GM23338 (cell line): ENCODE results near the gene CSTF1. TPM values are rescaled to one million over a fixed set of nuclear protein-coding genes. Genes with fewer than 3 reads are reported as not detected.

ENCODE experiments used
- ATAC-seq: fragments of 200-7000 bp; cut with Tn5 transposase; 3 replicates; pipeline ENCODE4 v1.9.1; 2020
- DNase-seq: peaks from one replicate; pipeline ENCODE4 v3.0.0-alpha.2; 2015; ENCODE audit warnings: low spot score
- H2AFZ ChIP-seq: fragments of 200-600 bp; sonication (generic); 2 replicates; pipeline ENCODE4 v1.8.0; 2016; ENCODE audit warnings: antibody characterized with exemption, mild to moderate bottlenecking, moderate library complexity
- H3F3A ChIP-seq: fragments of 200-600 bp; sonication (generic); replicated peaks from 2 replicates; pipeline ENCODE4 v1.8.0; 2017; ENCODE audit warnings: antibody characterized with exemption, mixed run types, low read depth
- H3K27ac ChIP-seq: fragments of 200-600 bp; sonication (generic); 2 replicates; pipeline ENCODE4 v1.6.1; 2016; ENCODE audit warnings: low read depth
- H3K27me3 ChIP-seq: fragments of 200-600 bp; sonication (generic); 2 replicates; pipeline ENCODE4 v1.8.0; 2016; ENCODE audit warnings: mild to moderate bottlenecking, mixed run types, moderate library complexity; ENCODE audit not compliant: insufficient read depth
- H3K36me3 ChIP-seq: fragments of 200-600 bp; sonication (generic); 2 replicates; pipeline ENCODE4 v1.8.0; 2016; ENCODE audit warnings: mild to moderate bottlenecking; ENCODE audit not compliant: insufficient read depth
- H3K4me1 ChIP-seq: fragments of 200-600 bp; sonication (generic); 2 replicates; pipeline ENCODE4 v1.8.0; 2016; ENCODE audit warnings: mild to moderate bottlenecking, moderate library complexity; ENCODE audit not compliant: insufficient read depth
- H3K4me2 ChIP-seq: fragments of 200-600 bp; sonication (generic); 2 replicates; pipeline ENCODE4 v1.7.1; 2017; ENCODE audit warnings: mixed run types
- H3K4me3 ChIP-seq: fragments of 200-600 bp; sonication (generic); 2 replicates; pipeline ENCODE4 v1.6.1; 2016; ENCODE audit warnings: mixed run types
- H3K79me2 ChIP-seq: fragments of 200-600 bp; sonication (generic); replicated peaks from 2 replicates; pipeline ENCODE4 v1.8.0; 2017; ENCODE audit warnings: mild to moderate bottlenecking; ENCODE audit not compliant: insufficient read depth
- H3K9me2 ChIP-seq: fragments of 200-600 bp; sonication (generic); 2 replicates; pipeline ENCODE4 v1.8.0; 2017; ENCODE audit not compliant: insufficient read depth
- H4K20me1 ChIP-seq: fragments of 200-600 bp; sonication (generic); replicated peaks from 2 replicates; pipeline ENCODE4 v1.8.0; 2017; ENCODE audit warnings: mild to moderate bottlenecking; ENCODE audit not compliant: insufficient read depth
- H3K27ac Mint-ChIP-seq: 2 replicates; pipeline ENCODE4 v1.8.0; 2020; ENCODE audit warnings: inconsistent platforms, mild to moderate bottlenecking, moderate library complexity, mixed read lengths
- H3K27me3 Mint-ChIP-seq: 3 replicates; pipeline ENCODE4 v1.8.0; 2022; ENCODE audit warnings: low read depth, mild to moderate bottlenecking, moderate library complexity, mixed read lengths, inconsistent platforms; ENCODE audit not compliant: insufficient read depth, poor library complexity
- H3K36me3 Mint-ChIP-seq: 3 replicates; pipeline ENCODE4 v1.8.0; 2021; ENCODE audit warnings: low read depth, mild to moderate bottlenecking, inconsistent platforms, moderate library complexity, mixed read lengths
- H3K4me1 Mint-ChIP-seq: 3 replicates; pipeline ENCODE4 v1.8.0; 2020; ENCODE audit warnings: mild to moderate bottlenecking, inconsistent platforms, mixed read lengths
- H3K4me3 Mint-ChIP-seq: 3 replicates; pipeline ENCODE4 v1.8.0; 2021; ENCODE audit warnings: moderate library complexity, mild to moderate bottlenecking, inconsistent platforms, mixed read lengths
- H3K9me3 Mint-ChIP-seq: 3 replicates; pipeline ENCODE4 v1.8.0; 2020; ENCODE audit warnings: moderate library complexity, mild to moderate bottlenecking, inconsistent platforms, mixed read lengths
- CREB1 ChIP-seq: fragments of 250-450 bp; sonication (Bioruptor Pico); IDR thresholded peaks from 2 replicates; pipeline ENCODE4 v1.5.0; 2020; ENCODE audit warnings: low read depth, mild to moderate bottlenecking, moderate library complexity
- CTCF ChIP-seq, 2 experiments: fragments of 200-600 bp in 1 of 2; sonication (generic) in 1 of 2; conservative IDR thresholded peaks; 2 replicates each; pipeline versions ENCODE4 v1.5.1 to v1.6.1; 2016 to 2017; ENCODE audit warnings: antibody characterized with exemption in 2 of 2, low read depth in 2 of 2, mild to moderate bottlenecking in 2 of 2, moderate library complexity in 1 of 2
- EZH2phosphoT487 ChIP-seq: fragments of 200-600 bp; sonication (generic); IDR thresholded peaks from one replicate; pipeline ENCODE4 v1.8.1; 2018; ENCODE audit warnings: antibody characterized with exemption; ENCODE audit not compliant: unreplicated experiment
- JUNB ChIP-seq: IDR thresholded peaks from one replicate; pipeline ENCODE4 v1.6.1; 2016; ENCODE audit warnings: antibody characterized with exemption; ENCODE audit not compliant: unreplicated experiment
- POLR2AphosphoS5 ChIP-seq: IDR thresholded peaks from 2 replicates; pipeline ENCODE4 v1.6.1; 2016; ENCODE audit warnings: antibody characterized with exemption, low read depth
- STAT1 ChIP-seq: IDR thresholded peaks from one replicate; pipeline ENCODE4 v1.6.1; 2016; ENCODE audit warnings: antibody characterized with exemption; ENCODE audit not compliant: unreplicated experiment
- ZNF114 ChIP-seq: fragments of 250-450 bp; sonication (Bioruptor Pico); IDR thresholded peaks from 2 replicates; pipeline ENCODE4 v1.5.0; 2020; ENCODE audit warnings: mild to moderate bottlenecking, moderate library complexity
- ZNF331 ChIP-seq: fragments of 250-450 bp; sonication (Bioruptor Pico); IDR thresholded peaks from 2 replicates; pipeline ENCODE4 v1.5.0; 2020; ENCODE audit warnings: low read depth, mild to moderate bottlenecking, moderate library complexity
- polyA plus RNA-seq: library from polyadenylated mRNA; unstranded; fragments of >200 nt; fragmentation: Nextera tagmentation; extraction: Ambion mirVana; gene quantifications from 2 replicates; pipeline ENCODE4 v1.2.1, GENCODE V29; 2016
- total RNA-seq: library from RNA; depleted of rRNA; stranded (reverse); fragments of >200 nt; shearing (Covaris generic); gene quantifications from 2 replicates; pipeline ENCODE4 v1.2.3, GENCODE V29; 2014
- TF ChIP-seq, protein P1 (sequence below): IDR thresholded peaks from 2 replicates; pipeline ENCODE4 v1.6.1; 2016; ENCODE audit warnings: antibody characterized with exemption
- TF ChIP-seq, protein P2 (sequence below): fragments of 250-450 bp; sonication (Bioruptor Pico); IDR thresholded peaks from 2 replicates; pipeline ENCODE4 v1.5.0; 2020; ENCODE audit warnings: mild to moderate bottlenecking, moderate library complexity

The CSTF1 gene
- total and polyA plus RNA-seq, 2 experiments from 2014 or later, result 21.5 to 62.3 TPM

DNA sequence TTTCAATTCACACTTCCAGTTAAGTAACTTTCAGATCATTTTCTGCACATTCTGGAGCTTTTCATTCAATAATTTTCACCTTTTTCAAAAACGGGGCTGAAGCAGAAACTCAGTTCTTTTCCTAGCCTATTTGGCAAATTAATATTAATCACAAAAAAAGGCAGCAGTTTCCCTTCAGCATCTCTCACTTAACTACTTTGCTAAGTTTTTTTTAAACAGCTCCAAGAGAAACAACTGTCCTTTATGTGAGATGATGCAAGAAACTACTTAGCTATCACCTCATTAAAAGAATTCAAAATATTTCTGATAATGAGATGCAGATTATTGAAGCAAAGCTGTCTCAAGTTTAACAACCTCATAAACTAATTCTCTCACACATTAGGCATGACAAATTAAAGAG is 31.4 kb downstream of the CSTF1 start:
- Histone ChIP-seq H3K36me3 (no peaks in the 10 kb centered on the region), H2AFZ (no peak overlapping the region), H3K27ac (no peak overlapping the region), H3K4me3 (no peak overlapping the region), H3K27me3 (peaks cover 16% of the 10 kb centered on the region; the same call in 1 of the 2 replicates), H3F3A (no peaks in the 10 kb centered on the region), H3K4me2 (no peak overlapping the region), H4K20me1 (no peaks in the 10 kb centered on the region), H3K9me2 (no peaks in the 10 kb centered on the region), H3K79me2 (no peaks in the 10 kb centered on the region), H3K4me1 (no peaks in the 10 kb centered on the region)
- H3K4me3 Mint-ChIP-seq, result no peak overlapping the region
- H3K9me3 Mint-ChIP-seq, result no peaks in the 10 kb centered on the region
- H3K27ac Mint-ChIP-seq, result no peak overlapping the region
- TF ChIP-seq, protein P1, sequence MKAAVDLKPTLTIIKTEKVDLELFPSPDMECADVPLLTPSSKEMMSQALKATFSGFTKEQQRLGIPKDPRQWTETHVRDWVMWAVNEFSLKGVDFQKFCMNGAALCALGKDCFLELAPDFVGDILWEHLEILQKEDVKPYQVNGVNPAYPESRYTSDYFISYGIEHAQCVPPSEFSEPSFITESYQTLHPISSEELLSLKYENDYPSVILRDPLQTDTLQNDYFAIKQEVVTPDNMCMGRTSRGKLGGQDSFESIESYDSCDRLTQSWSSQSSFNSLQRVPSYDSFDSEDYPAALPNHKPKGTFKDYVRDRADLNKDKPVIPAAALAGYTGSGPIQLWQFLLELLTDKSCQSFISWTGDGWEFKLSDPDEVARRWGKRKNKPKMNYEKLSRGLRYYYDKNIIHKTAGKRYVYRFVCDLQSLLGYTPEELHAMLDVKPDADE, result no peak
- no peak for TF ChIP-seq CTCF (conservative IDR thresholded peaks at IDR 0.05; ENCODE audit: low read depth in 2 of 2)
- TF ChIP-seq ZNF114 (CRISPR knock-in tag), result no peak
- TF ChIP-seq, protein P2, sequence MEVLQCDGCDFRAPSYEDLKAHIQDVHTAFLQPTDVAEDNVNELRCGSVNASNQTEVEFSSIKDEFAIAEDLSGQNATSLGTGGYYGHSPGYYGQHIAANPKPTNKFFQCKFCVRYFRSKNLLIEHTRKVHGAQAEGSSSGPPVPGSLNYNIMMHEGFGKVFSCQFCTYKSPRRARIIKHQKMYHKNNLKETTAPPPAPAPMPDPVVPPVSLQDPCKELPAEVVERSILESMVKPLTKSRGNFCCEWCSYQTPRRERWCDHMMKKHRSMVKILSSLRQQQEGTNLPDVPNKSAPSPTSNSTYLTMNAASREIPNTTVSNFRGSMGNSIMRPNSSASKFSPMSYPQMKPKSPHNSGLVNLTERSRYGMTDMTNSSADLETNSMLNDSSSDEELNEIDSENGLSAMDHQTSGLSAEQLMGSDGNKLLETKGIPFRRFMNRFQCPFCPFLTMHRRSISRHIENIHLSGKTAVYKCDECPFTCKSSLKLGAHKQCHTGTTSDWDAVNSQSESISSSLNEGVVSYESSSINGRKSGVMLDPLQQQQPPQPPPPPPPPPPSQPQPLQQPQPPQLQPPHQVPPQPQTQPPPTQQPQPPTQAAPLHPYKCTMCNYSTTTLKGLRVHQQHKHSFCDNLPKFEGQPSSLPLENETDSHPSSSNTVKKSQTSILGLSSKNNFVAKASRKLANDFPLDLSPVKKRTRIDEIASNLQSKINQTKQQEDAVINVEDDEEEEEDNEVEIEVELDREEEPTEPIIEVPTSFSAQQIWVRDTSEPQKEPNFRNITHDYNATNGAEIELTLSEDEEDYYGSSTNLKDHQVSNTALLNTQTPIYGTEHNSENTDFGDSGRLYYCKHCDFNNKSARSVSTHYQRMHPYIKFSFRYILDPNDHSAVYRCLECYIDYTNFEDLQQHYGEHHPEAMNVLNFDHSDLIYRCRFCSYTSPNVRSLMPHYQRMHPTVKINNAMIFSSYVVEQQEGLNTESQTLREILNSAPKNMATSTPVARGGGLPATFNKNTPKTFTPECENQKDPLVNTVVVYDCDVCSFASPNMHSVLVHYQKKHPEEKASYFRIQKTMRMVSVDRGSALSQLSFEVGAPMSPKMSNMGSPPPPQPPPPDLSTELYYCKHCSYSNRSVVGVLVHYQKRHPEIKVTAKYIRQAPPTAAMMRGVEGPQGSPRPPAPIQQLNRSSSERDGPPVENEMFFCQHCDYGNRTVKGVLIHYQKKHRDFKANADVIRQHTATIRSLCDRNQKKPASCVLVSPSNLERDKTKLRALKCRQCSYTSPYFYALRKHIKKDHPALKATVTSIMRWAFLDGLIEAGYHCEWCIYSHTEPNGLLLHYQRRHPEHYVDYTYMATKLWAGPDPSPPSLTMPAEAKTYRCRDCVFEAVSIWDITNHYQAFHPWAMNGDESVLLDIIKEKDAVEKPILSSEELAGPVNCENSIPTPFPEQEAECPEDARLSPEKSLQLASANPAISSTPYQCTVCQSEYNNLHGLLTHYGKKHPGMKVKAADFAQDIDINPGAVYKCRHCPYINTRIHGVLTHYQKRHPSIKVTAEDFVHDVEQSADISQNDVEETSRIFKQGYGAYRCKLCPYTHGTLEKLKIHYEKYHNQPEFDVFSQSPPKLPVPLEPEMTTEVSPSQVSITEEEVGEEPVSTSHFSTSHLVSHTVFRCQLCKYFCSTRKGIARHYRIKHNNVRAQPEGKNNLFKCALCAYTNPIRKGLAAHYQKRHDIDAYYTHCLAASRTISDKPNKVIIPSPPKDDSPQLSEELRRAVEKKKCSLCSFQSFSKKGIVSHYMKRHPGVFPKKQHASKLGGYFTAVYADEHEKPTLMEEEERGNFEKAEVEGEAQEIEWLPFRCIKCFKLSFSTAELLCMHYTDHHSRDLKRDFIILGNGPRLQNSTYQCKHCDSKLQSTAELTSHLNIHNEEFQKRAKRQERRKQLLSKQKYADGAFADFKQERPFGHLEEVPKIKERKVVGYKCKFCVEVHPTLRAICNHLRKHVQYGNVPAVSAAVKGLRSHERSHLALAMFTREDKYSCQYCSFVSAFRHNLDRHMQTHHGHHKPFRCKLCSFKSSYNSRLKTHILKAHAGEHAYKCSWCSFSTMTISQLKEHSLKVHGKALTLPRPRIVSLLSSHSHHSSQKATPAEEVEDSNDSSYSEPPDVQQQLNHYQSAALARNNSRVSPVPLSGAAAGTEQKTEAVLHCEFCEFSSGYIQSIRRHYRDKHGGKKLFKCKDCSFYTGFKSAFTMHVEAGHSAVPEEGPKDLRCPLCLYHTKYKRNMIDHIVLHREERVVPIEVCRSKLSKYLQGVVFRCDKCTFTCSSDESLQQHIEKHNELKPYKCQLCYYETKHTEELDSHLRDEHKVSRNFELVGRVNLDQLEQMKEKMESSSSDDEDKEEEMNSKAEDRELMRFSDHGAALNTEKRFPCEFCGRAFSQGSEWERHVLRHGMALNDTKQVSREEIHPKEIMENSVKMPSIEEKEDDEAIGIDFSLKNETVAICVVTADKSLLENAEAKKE (CRISPR knock-in tag), result no peak
- no peak for TF ChIP-seq ZNF331 (CRISPR knock-in tag)
- no peak for TF ChIP-seq EZH2phosphoT487
- TF ChIP-seq STAT1, result no peak
- no peak for TF ChIP-seq CREB1
- TF ChIP-seq POLR2AphosphoS5, result no peak
- TF ChIP-seq JUNB, result no peak
- H3K27me3 Mint-ChIP-seq, result peaks cover 37% of the 10 kb centered on the region
- H3K36me3 Mint-ChIP-seq, result no peaks in the 10 kb centered on the region
- DNase-seq (no peak), ATAC-seq (no peak)
- H3K4me1 Mint-ChIP-seq, result peaks cover 14% of the 10 kb centered on the region
